HG03103 (cell line): ENCODE results near the gene SNRNP25.
"Not testable (repeated sequence)": the region's sequence is repeated elsewhere in the genome, so short reads cannot be mapped to it uniquely, and the experiment has no call there.

Experiments used
- ATAC-seq: cut with Tn5 transposase; IDR thresholded peaks from one replicate; pipeline ENCODE4 v1.9.1; 2021; ENCODE audit warnings: low read depth; ENCODE audit not compliant: unreplicated experiment

The SNRNP25 gene

GRCh38 chr16:41439-42068 is 12.1 kb upstream of the SNRNP25 start:
- no peak for ATAC-seq

DNA sequence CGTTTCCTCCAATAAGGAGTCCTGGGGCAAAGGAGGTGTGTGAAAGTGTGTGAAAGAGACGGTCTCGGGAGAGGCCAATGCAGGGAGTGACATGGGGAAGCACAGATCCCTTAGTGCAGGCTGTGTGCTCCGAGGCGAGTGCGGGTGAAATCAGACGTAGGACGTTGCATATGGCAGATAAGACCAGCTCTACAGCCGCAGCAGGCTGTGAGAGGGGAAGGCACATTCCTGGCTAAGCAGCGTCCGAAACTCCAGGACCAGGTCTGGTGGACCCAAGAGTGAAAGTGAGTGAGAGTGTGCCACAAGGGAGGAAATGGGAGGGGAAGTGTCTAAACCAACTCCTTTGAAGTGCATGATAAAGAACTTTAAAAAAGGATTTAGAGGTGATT is 11.6 kb upstream of the SNRNP25 start:
- no peak for ATAC-seq

- no peak for ATAC-seq
These were observed 10.9 kb upstream of the SNRNP25 start for GRCh38 chr16:42691-43090.

- ATAC-seq, result no peak
These were observed 10.3 kb upstream of the SNRNP25 start for GRCh38 chr16:43294-43693.

DNA sequence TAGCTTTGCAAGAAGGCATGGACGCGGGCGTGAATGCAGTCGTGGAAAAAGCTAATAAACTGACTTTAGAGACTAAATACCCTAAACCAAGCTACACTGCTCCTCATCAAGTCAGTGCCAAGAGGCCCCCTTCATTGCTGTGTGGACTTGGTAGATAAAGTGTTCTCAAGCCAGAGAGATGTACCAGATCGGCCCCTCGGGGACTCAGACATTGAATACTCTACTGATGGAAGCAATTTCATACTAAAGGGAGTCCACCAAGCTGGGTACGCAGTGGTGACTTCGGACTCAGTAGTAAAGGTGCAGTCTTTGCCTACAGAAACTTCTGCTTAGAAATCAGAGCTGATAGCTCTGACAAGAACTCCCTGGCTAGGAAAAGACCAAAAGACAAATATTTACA is 9.0 kb upstream of the SNRNP25 start:
- ATAC-seq, result no peak

GRCh38 chr16:45454-45853 is 8.2 kb upstream of the SNRNP25 start:
- no peak for ATAC-seq

DNA sequence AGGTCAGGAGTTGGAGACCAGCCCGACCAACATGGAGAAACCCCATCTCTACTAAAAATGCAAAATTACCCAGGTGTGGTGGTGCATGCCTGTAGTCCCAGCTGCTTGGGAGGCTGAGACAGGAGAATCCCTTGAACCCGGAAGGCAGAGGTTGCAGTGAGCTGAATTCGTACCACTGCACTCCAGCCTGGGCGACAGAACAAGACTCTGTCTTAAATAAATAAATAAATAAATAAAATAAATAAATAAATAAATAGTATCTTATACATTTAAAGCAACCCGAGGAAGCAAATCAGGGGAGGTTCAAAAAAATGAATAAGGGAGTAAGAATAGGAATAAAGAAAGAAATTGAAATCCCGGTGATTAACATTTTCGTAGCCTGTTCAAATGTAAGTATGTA is 7.1 kb upstream of the SNRNP25 start:
- not testable (repeated sequence) for ATAC-seq

GRCh38 chr16:47234-47633 is 6.4 kb upstream of the SNRNP25 start:
- no peak for ATAC-seq

DNA sequence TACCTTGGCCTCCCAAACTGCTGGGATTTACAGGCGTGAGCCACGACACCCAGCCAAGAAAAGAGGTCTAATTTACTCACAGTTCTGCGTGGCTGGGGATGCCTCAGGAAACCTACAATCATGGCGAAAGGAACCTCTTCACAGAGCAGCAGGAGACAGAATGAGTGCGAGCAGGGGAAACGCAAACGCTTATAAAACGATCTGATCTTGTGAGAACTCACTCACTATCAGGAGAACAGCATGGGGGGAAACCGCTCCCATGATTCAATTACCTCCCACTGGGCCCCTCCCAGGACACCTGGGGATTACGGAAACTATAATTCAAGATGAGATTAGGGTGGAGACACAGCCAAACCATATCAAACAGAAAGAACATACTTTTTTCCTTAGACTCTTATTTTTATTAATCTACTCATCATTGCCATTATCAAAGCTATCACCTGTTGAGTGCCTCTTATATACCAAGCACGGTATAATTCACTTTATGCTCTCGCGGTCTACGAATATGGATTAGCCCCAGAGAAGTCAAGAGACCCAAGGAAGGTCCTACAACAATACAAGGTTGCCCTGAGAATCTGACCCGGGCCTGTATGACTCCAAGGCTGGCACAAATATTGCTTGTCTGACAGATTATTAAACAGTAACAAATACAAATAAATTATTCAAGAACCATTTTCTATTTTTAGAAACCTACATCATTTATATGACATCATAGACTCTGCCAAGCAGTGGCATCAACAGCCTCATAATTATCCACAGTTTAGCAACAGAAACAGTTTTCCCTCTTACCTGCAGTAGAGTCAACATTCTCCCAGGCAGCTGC is 2.6 kb upstream of the SNRNP25 start:
- ATAC-seq, result no peak

DNA sequence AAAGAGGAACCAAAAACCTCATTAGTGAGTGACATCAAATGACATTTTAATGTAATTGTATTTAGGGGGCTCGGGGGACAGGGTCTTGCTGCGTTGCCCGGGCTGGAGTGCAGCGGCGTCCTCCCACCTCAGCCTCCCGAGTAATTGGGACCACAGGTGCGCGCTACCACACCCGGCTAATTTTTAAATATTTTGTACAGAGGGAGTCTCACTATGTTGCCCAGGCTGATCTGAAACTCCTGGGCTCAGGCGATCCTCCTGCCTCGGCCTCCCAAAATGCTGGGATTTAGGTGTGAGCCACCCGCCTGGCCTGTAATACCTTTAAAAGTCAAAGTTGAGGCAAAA is 581 bp downstream of the SNRNP25 start:
- ATAC-seq, result peak; percentile 4

- ATAC-seq, result no peak
These were observed 2.0 kb downstream of the SNRNP25 start for GRCh38 chr16:55571-56136.

- ATAC-seq, result no peak
These were observed 2.8 kb downstream of the SNRNP25 start for GRCh38 chr16:56231-56927.

- no peak for ATAC-seq
These were observed 4.1 kb downstream of the SNRNP25 start for GRCh38 chr16:57711-58110.

- ATAC-seq, result no peak
These were observed 5.1 kb downstream of the SNRNP25 start for GRCh38 chr16:58491-59439.

DNA sequence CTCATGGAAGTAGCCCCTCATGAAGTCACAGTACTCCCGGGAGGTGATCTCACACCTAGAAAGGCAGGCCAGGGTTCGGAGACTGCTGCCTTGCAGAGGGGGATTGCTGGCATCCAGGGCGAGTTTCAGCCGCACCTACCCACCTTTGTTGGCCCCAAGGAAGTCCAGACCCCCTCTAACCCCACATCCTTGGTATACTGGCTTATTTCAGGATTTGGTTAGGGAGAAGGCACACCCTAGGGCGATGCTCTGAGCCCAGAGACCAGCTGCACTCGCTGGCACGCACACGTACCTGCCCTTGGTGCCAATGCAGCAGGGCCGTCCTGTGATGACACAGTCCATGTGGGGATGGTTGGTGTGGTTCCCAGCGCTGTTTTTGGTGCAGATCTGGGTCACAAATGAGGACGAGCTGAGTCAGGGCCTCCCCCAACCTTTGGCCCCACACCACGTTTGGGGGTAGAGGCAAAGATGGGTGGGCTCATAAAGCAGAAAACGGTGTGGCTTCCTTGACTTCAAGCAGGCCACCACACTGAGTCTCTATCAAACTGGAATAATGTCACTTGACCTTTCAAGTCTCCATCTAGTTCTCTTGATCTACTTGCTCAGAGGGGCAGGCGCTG is 5.9 kb downstream of the SNRNP25 start:
- ATAC-seq, result no peak

GRCh38 chr16:60166-60565 is 6.5 kb downstream of the SNRNP25 start:
- no peak for ATAC-seq

GRCh38 chr16:60929-61878 is 7.6 kb downstream of the SNRNP25 start:
- ATAC-seq, result no peak

GRCh38 chr16:61879-62281 is 8.3 kb downstream of the SNRNP25 start:
- no peak for ATAC-seq
